Measurements from ENCODE around the gene FOXK1.

The FOXK1 gene

GRCh38 chr7:4645246-4645645 lies 36.8 kb upstream of the FOXK1 start:
- DNase-seq (ENCODE audit: low read depth, low spot score): no peak
- TF ChIP-seq EZH2 (IDR thresholded peaks at IDR 0.05) (no peak), POLR2AphosphoS5 (IDR thresholded peaks at IDR 0.05; ENCODE audit: borderline replicate concordance, low read depth, low read length) (no peak), FOXP2 (optimal IDR thresholded peaks at IDR 0.05; ENCODE audit: control extremely low read depth, extremely low read length, insufficient read depth) (no peak)

GRCh38 chr7:4648111-4648510 lies 34.0 kb upstream of the FOXK1 start:
- DNase-seq (ENCODE audit: low read depth, low spot score): no peak
- no peaks in the 10 kb centered on the region for H3K9me3 ChIP-seq (ENCODE audit: low read depth, low read length)
- H3K27ac ChIP-seq: no peak overlapping the region
- H3K36me3 ChIP-seq (ENCODE audit: insufficient read depth, low read length): no peaks in the 10 kb centered on the region
- no peak overlapping the region for H3K4me3 ChIP-seq
- no peak overlapping the region for H3K9ac ChIP-seq (ENCODE audit: insufficient read length)
- TF ChIP-seq POLR2AphosphoS5 (IDR thresholded peaks at IDR 0.05; ENCODE audit: borderline replicate concordance, low read depth, low read length): no peak
- TF ChIP-seq FOXP2 (optimal IDR thresholded peaks at IDR 0.05; ENCODE audit: control extremely low read depth, extremely low read length, insufficient read depth): no peak
- no peak for TF ChIP-seq EZH2 (IDR thresholded peaks at IDR 0.05)

More at GRCh38 chr7:4645246-4645645, 36.8 kb upstream of the FOXK1 start:
- Histone ChIP-seq H3K4me3 (no peak overlapping the region), H3K27ac (peak overlapping the region; percentile 73; the same call in 1 of the 2 replicates), H3K9me3 (ENCODE audit: low read depth, low read length) (no peaks in the 10 kb centered on the region), H3K36me3 (ENCODE audit: insufficient read depth, low read length) (no peaks in the 10 kb centered on the region), H3K9ac (ENCODE audit: insufficient read length) (no peak overlapping the region)

GRCh38 chr7:4650433-4651047 lies 31.6 kb upstream of the FOXK1 start:
- Histone ChIP-seq H3K4me3 (peak overlapping the region; percentile 47; the same call in 1 of the 2 replicates), H3K36me3 (ENCODE audit: insufficient read depth, low read length) (no peaks in the 10 kb centered on the region), H3K9ac (ENCODE audit: insufficient read length) (peak overlapping the region; percentile 56), H3K9me3 (ENCODE audit: low read depth, low read length) (no peaks in the 10 kb centered on the region), H3K27ac (peak overlapping the region; percentile 94)
- no peak for TF ChIP-seq POLR2AphosphoS5 (IDR thresholded peaks at IDR 0.05; ENCODE audit: borderline replicate concordance, low read depth, low read length)
- TF ChIP-seq FOXP2 (optimal IDR thresholded peaks at IDR 0.05; ENCODE audit: control extremely low read depth, extremely low read length, insufficient read depth): no peak
- no peak for TF ChIP-seq EZH2 (IDR thresholded peaks at IDR 0.05)
- DNase-seq (ENCODE audit: low read depth, low spot score): no peak

- no peaks in the 10 kb centered on the region for H3K36me3 ChIP-seq (ENCODE audit: insufficient read depth, low read length)
- no peak overlapping the region for H3K9ac ChIP-seq (ENCODE audit: insufficient read length)
- no peak overlapping the region for H3K4me3 ChIP-seq
- H3K27ac ChIP-seq: no peak overlapping the region
- DNase-seq (ENCODE audit: low read depth, low spot score): no peak
- no peaks in the 10 kb centered on the region; the same call in 1 of the 2 replicates for H3K9me3 ChIP-seq (ENCODE audit: low read depth, low read length)
- TF ChIP-seq FOXP2 (optimal IDR thresholded peaks at IDR 0.05; ENCODE audit: control extremely low read depth, extremely low read length, insufficient read depth): no peak
- TF ChIP-seq POLR2AphosphoS5 (IDR thresholded peaks at IDR 0.05; ENCODE audit: borderline replicate concordance, low read depth, low read length): no peak
- TF ChIP-seq EZH2 (IDR thresholded peaks at IDR 0.05): no peak
These were observed 28.3 kb upstream of the FOXK1 start for GRCh38 chr7:4653771-4654170.

GRCh38 chr7:4655311-4655710 lies 26.8 kb upstream of the FOXK1 start:
- no peaks in the 10 kb centered on the region; the same call in 1 of the 2 replicates for H3K9me3 ChIP-seq (ENCODE audit: low read depth, low read length)
- no peaks in the 10 kb centered on the region for H3K36me3 ChIP-seq (ENCODE audit: insufficient read depth, low read length)
- TF ChIP-seq EZH2 (IDR thresholded peaks at IDR 0.05) (no peak), FOXP2 (optimal IDR thresholded peaks at IDR 0.05; ENCODE audit: control extremely low read depth, extremely low read length, insufficient read depth) (no peak), POLR2AphosphoS5 (IDR thresholded peaks at IDR 0.05; ENCODE audit: borderline replicate concordance, low read depth, low read length) (no peak)
- no peak overlapping the region for H3K4me3 ChIP-seq
- DNase-seq (ENCODE audit: low read depth, low spot score): no peak
- H3K27ac ChIP-seq: no peak overlapping the region
- no peak overlapping the region for H3K9ac ChIP-seq (ENCODE audit: insufficient read length)

GRCh38 chr7:4655896-4656295 lies 26.2 kb upstream of the FOXK1 start:
- TF ChIP-seq EZH2 (IDR thresholded peaks at IDR 0.05) (no peak), POLR2AphosphoS5 (IDR thresholded peaks at IDR 0.05; ENCODE audit: borderline replicate concordance, low read depth, low read length) (no peak), FOXP2 (optimal IDR thresholded peaks at IDR 0.05; ENCODE audit: control extremely low read depth, extremely low read length, insufficient read depth) (no peak)
- Histone ChIP-seq H3K27ac (no peak overlapping the region), H3K4me3 (no peak overlapping the region), H3K36me3 (ENCODE audit: insufficient read depth, low read length) (no peaks in the 10 kb centered on the region), H3K9ac (ENCODE audit: insufficient read length) (no peak overlapping the region), H3K9me3 (ENCODE audit: low read depth, low read length) (no peaks in the 10 kb centered on the region; the same call in 1 of the 2 replicates)
- DNase-seq (ENCODE audit: low read depth, low spot score): no peak

- Histone ChIP-seq H3K36me3 (ENCODE audit: insufficient read depth, low read length) (no peaks in the 10 kb centered on the region), H3K9ac (ENCODE audit: insufficient read length) (no peak overlapping the region), H3K27ac (no peak overlapping the region), H3K4me3 (no peak overlapping the region), H3K9me3 (ENCODE audit: low read depth, low read length) (no peaks in the 10 kb centered on the region; the same call in 1 of the 2 replicates)
- DNase-seq (ENCODE audit: low read depth, low spot score): no peak
- TF ChIP-seq POLR2AphosphoS5 (IDR thresholded peaks at IDR 0.05; ENCODE audit: borderline replicate concordance, low read depth, low read length) (no peak), EZH2 (IDR thresholded peaks at IDR 0.05) (no peak), FOXP2 (optimal IDR thresholded peaks at IDR 0.05; ENCODE audit: control extremely low read depth, extremely low read length, insufficient read depth) (no peak)
These were observed 24.3 kb upstream of the FOXK1 start for GRCh38 chr7:4657640-4658417.

GRCh38 chr7:4659551-4660286 lies 22.4 kb upstream of the FOXK1 start:
- no peak for DNase-seq (ENCODE audit: low read depth, low spot score)
- no peak for TF ChIP-seq POLR2AphosphoS5 (IDR thresholded peaks at IDR 0.05; ENCODE audit: borderline replicate concordance, low read depth, low read length)
- no peak for TF ChIP-seq EZH2 (IDR thresholded peaks at IDR 0.05)
- TF ChIP-seq FOXP2 (optimal IDR thresholded peaks at IDR 0.05; ENCODE audit: control extremely low read depth, extremely low read length, insufficient read depth): no peak
- Histone ChIP-seq H3K9ac (ENCODE audit: insufficient read length) (no peak overlapping the region), H3K27ac (no peak overlapping the region), H3K4me3 (no peak overlapping the region), H3K9me3 (ENCODE audit: low read depth, low read length) (no peaks in the 10 kb centered on the region; the same call in 1 of the 2 replicates), H3K36me3 (ENCODE audit: insufficient read depth, low read length) (no peaks in the 10 kb centered on the region)
